Mesenchymal stem cell (in vitro differentiated cells and primary cell): ENCODE data around the gene PTPRA.

Experiments used
- DNase-seq: peaks from one replicate; pipeline ENCODE4 v3.0.0-alpha.2; 2013
- H2AFZ ChIP-seq: one replicate; pipeline ENCODE4 v1.6.1; 2013; ENCODE audit warnings: low read depth, mild to moderate bottlenecking, control low read depth, inconsistent platforms, low read length, moderate library complexity
- H2AK5ac ChIP-seq: 2 replicates; pipeline ENCODE4 v1.6.1; 2013; ENCODE audit warnings: low read length, moderate library complexity, mild to moderate bottlenecking, inconsistent platforms; ENCODE audit not compliant: severe bottlenecking
- H2BK120ac ChIP-seq: one replicate; pipeline ENCODE4 v1.6.1; 2013; ENCODE audit warnings: low read depth, mild to moderate bottlenecking, inconsistent platforms, low read length, moderate library complexity
- H2BK12ac ChIP-seq, 2 experiments: one replicate each; pipeline ENCODE4 v1.6.1; 2013; ENCODE audit warnings: inconsistent platforms in 2 of 2, low read length in 2 of 2, mild to moderate bottlenecking in 2 of 2, moderate library complexity in 2 of 2, control low read depth in 1 of 2
- H2BK15ac ChIP-seq: one replicate; pipeline ENCODE4 v1.6.1; 2013; ENCODE audit warnings: mild to moderate bottlenecking, low read depth, inconsistent platforms; ENCODE audit not compliant: poor library complexity, severe bottlenecking
- H2BK5ac ChIP-seq: 2 replicates; pipeline ENCODE4 v1.6.1; 2013; ENCODE audit warnings: low read depth, mild to moderate bottlenecking, low read length, control low read depth, inconsistent platforms; ENCODE audit not compliant: poor library complexity, severe bottlenecking
- H3K14ac ChIP-seq, 2 experiments: one replicate each; pipeline ENCODE4 v1.6.1; 2013; ENCODE audit warnings: inconsistent platforms in 2 of 2, low read length in 2 of 2, control low read depth in 1 of 2, mild to moderate bottlenecking in 1 of 2, moderate library complexity in 1 of 2
- H3K18ac ChIP-seq, 2 experiments: one replicate each; pipeline ENCODE4 v1.6.1; 2013; ENCODE audit warnings: inconsistent platforms in 2 of 2, low read length in 2 of 2, control low read depth in 1 of 2, low read depth in 1 of 2, mild to moderate bottlenecking in 1 of 2
- H3K23ac ChIP-seq, 2 experiments: one replicate each; pipeline ENCODE4 v1.6.1; 2013; ENCODE audit warnings: inconsistent platforms in 2 of 2, low read length in 2 of 2, mild to moderate bottlenecking in 2 of 2, moderate library complexity in 2 of 2, control low read depth in 1 of 2
- H3K27ac ChIP-seq: 2 replicates; pipeline ENCODE4 v1.5.1; 2013; ENCODE audit warnings: mild to moderate bottlenecking, moderate library complexity, low read length, control low read depth, inconsistent platforms; ENCODE audit not compliant: poor library complexity, severe bottlenecking
- H3K27me3 ChIP-seq, 2 experiments: 2 replicates each; pipeline versions ENCODE4 v1.6.1 to v1.7.0; 2013; ENCODE audit warnings: low read length in 2 of 2, mild to moderate bottlenecking in 2 of 2, moderate library complexity in 2 of 2, control low read depth in 1 of 2, inconsistent platforms in 1 of 2; ENCODE audit not compliant: control insufficient read depth in 1 of 2, insufficient read depth in 1 of 2
- H3K36me3 ChIP-seq, 2 experiments: 2 replicates each; pipeline versions ENCODE4 v1.6.1 to v1.7.0; 2013; ENCODE audit warnings: low read length in 2 of 2, control low read depth in 1 of 2, inconsistent platforms in 1 of 2, low read depth in 1 of 2, mild to moderate bottlenecking in 1 of 2; ENCODE audit not compliant: insufficient read depth in 2 of 2, control insufficient read depth in 1 of 2
- H3K4ac ChIP-seq, 2 experiments: one replicate each; pipeline ENCODE4 v1.6.1; 2013; ENCODE audit warnings: inconsistent platforms in 2 of 2, low read length in 2 of 2, mild to moderate bottlenecking in 2 of 2, moderate library complexity in 2 of 2, control low read depth in 1 of 2, low read depth in 1 of 2
- H3K4me1 ChIP-seq: 2 replicates; pipeline ENCODE4 v1.6.1; 2013; ENCODE audit warnings: low read depth, low read length, control low read depth; ENCODE audit not compliant: control insufficient read depth, insufficient read depth
- H3K4me2 ChIP-seq: 2 replicates; pipeline ENCODE4 v1.6.1; 2013; ENCODE audit warnings: low read length, mild to moderate bottlenecking, inconsistent platforms; ENCODE audit not compliant: poor library complexity, severe bottlenecking
- H3K4me3 ChIP-seq, 2 experiments: 2 replicates each; pipeline versions ENCODE4 v1.5.1 to v1.7.0; 2013; ENCODE audit warnings: low read length in 2 of 2, mild to moderate bottlenecking in 2 of 2, control low read depth in 1 of 2, low read depth in 1 of 2; ENCODE audit not compliant: insufficient read depth in 1 of 2
- H3K79me1 ChIP-seq: replicated peaks from 2 replicates; pipeline ENCODE4 v1.6.1; 2013; ENCODE audit warnings: mild to moderate bottlenecking, control low read depth, low read length, inconsistent platforms; ENCODE audit not compliant: poor library complexity, severe bottlenecking
- H3K9ac ChIP-seq: 2 replicates; pipeline ENCODE4 v1.7.0; 2013; ENCODE audit warnings: mild to moderate bottlenecking, low read length, moderate library complexity
- H3K9me3 ChIP-seq: 2 replicates; pipeline ENCODE4 v1.7.0; 2013; ENCODE audit warnings: mild to moderate bottlenecking, low read length; ENCODE audit not compliant: control insufficient read depth
- H4K8ac ChIP-seq: one replicate; pipeline ENCODE4 v1.6.1; 2013; ENCODE audit warnings: inconsistent platforms, mild to moderate bottlenecking, low read length, moderate library complexity
- H4K91ac ChIP-seq: one replicate; pipeline ENCODE4 v1.6.1; 2013; ENCODE audit warnings: mild to moderate bottlenecking, low read length, inconsistent platforms
- WGBS: methylation state at CpG from one replicate; pipeline ENCODE4 v1.1.7; 2013; ENCODE audit warnings: mixed read lengths; 5-methylcytosine and 5-hydroxymethylcytosine counted together

PTPRA gene

DNA sequence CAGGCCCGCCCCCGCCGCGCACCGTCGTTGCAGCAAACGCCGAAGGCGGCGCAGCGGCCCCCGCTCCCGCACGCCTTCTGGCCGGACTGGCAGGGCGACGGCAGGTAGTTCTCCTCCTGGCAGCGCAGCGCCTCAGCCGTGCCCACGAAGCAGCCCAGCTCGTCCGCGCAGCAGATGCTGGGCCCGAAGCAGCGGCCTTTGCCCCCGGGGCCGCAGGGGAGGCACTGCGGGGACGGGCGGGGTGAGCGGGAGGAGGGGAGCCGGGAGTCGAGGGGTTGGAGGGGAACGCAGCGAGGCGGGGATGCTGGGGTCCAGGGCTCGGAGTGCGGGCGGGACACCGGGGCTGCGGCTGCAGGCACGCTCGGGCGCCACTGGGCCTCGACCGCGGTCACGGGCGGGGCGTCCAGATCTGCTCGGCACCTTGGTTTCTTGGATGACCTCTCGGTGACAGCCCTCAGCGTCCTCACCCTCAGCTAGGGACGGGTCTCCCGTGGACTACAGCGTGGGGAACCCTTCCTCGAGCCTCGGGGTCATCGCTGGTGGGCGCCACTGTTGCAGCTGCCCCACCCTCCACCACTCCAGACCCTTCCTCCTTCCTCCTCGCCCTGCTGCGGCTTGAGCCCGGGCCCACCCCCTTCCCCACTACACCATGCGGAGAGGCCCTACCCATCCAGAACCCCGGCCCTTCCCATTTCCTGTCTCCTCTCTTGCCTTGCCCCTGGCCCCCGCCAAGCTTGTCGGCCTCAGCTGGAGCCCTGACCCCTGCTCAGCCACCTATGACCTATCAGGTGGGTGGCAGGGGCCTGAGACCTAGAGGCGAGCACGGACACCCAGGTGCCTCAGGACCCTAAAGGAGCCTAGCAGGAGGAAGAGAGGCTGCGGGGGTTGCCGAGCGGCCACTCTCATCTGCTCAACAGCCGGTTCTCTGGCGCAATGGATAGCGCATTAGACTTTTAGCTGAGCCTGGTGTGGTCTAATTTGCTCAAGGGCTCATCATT, 210.0 kb downstream of the PTPRA start:
- no peak for DNase-seq
- no peak overlapping the region for H3K9ac ChIP-seq
- H2BK120ac ChIP-seq: no peak overlapping the region
- H3K9me3 ChIP-seq: no peaks in the 10 kb centered on the region
- peaks cover 0 to 7% of the 10 kb centered on the region in 2 experiments for H3K36me3 ChIP-seq
- H3K79me1 ChIP-seq: no peaks in the 10 kb centered on the region
- H3K4me1 ChIP-seq: peaks cover 18% of the 10 kb centered on the region
- H2BK15ac ChIP-seq: no peak overlapping the region
- H3K18ac ChIP-seq: no peak overlapping the region
- H2AK5ac ChIP-seq: no peak overlapping the region
- H4K91ac ChIP-seq: no peak overlapping the region
- no peak overlapping the region for H3K27ac ChIP-seq
- H2BK12ac ChIP-seq: no peak overlapping the region
- peaks cover 26 to 54% of the 10 kb centered on the region in 2 experiments for H3K27me3 ChIP-seq
- 15% methylated on average over 69 of the region's 76 CpGs for WGBS
- H2AFZ ChIP-seq: no peak overlapping the region
- no peak overlapping the region for H3K4me3 ChIP-seq
- peak overlapping the region; percentile 65 for H3K4me2 ChIP-seq
- peak overlapping the region in 1 of 2 experiments; percentile 93 for H3K23ac ChIP-seq
- H3K4ac ChIP-seq: no peak overlapping the region
- H2BK5ac ChIP-seq: no peak overlapping the region
- no peak overlapping the region for H3K14ac ChIP-seq
- H4K8ac ChIP-seq: no peak overlapping the region

DNA sequence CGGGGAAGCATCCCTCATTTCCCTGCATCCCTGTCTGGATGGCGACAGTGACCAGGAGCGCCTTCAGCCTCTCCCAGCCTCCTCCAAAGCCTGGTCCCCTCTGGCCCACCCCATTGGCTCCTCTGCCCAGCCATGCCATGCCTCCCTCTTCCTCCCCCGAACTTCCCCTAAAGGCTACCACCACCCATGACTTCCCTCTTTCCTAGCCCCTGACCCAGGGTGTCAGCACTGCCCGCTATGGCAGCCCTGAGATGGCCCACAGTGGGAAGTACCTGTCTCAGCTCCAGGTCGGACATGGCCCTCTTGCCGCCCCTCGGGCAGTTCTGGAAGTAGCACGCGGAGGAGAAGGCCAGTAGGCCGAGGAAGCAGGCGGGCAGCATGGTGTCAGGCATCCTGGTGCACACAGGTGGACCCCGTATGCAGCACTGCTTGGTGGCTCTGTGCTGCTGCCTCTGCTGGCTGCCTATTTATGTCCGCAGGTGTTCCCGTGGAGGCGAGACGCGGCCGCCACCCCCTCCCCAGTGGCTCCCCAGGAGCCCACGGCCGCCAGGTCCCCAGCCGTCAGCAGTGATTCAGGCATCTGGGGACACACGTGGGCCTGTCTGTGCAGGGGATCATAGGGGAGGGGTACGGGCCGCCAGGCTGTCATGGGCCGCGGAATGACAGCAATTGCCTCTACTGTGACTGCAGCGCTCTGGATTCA, 211.2 kb downstream of the PTPRA start, which contains the start of gene AVP:
Gene AVP (minus strand): TSS at position 442 of the 703 bp plus-strand sequence. CDS start 50 bp downstream, at position 392.
- no peak within 1 kb of the TSS for H3K14ac ChIP-seq
- no peak within 1 kb of the TSS for H3K4me2 ChIP-seq
- whole genome bisulfite sequencing: 90% methylated on average over 28 of the region's 28 CpGs
- no peak within 1 kb of the TSS for H2BK15ac ChIP-seq
- no peak within 1 kb of the TSS for H2BK12ac ChIP-seq
- H3K18ac ChIP-seq: no peak within 1 kb of the TSS
- H4K91ac ChIP-seq: peak within 1 kb of the TSS; percentile 35
- H3K4me3 ChIP-seq: no peak within 1 kb of the TSS
- no peak within 1 kb of the TSS for H3K9ac ChIP-seq
- H3K4me1 ChIP-seq: peaks cover 18% of the 10 kb centered on the region
- H2AK5ac ChIP-seq: no peak within 1 kb of the TSS
- H3K9me3 ChIP-seq: no peaks in the 10 kb centered on the region
- no peak within 1 kb of the TSS for H3K27ac ChIP-seq
- peaks cover 26 to 53% of the 10 kb centered on the region in 2 experiments for H3K27me3 ChIP-seq
- no peak for DNase-seq
- no peak within 1 kb of the TSS for H2BK120ac ChIP-seq
- H3K79me1 ChIP-seq: no peaks in the 10 kb centered on the region
- no peak within 1 kb of the TSS for H3K23ac ChIP-seq
- peaks cover 0 to 7% of the 10 kb centered on the region in 2 experiments for H3K36me3 ChIP-seq
- no peak within 1 kb of the TSS for H4K8ac ChIP-seq
- H2BK5ac ChIP-seq: no peak within 1 kb of the TSS
- H2AFZ ChIP-seq: no peak within 1 kb of the TSS
- H3K4ac ChIP-seq: no peak within 1 kb of the TSS

DNA sequence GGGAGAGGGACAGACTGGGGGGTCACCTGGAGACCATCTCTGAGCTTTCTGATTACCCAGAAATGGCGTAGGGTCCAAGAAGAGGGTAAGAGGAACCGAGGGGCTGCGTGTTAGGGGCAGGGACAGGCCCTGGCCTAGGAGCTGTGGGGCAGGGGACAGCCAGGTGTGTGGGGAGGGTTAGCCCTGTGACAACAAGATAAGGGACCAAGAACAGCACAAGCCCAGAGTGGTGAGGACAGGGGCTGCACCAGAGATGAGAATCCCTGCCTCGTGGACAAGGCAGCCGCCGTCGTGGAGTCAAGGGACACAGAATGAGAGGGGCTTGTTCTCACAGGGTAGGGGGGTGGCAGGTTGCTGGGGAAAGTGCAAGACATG, 211.7 kb downstream of the PTPRA start:
- peaks cover 0 to 7% of the 10 kb centered on the region in 2 experiments for H3K36me3 ChIP-seq
- no peak overlapping the region for H2BK120ac ChIP-seq
- H3K27me3 ChIP-seq: peaks cover 31 to 57% of the 10 kb centered on the region in 2 experiments
- H3K79me1 ChIP-seq: no peaks in the 10 kb centered on the region
- H2BK5ac ChIP-seq: no peak overlapping the region
- H3K4me2 ChIP-seq: no peak overlapping the region
- H3K4me1 ChIP-seq: peaks cover 18% of the 10 kb centered on the region
- no peak overlapping the region for H4K8ac ChIP-seq
- no peak overlapping the region for H2AFZ ChIP-seq
- no peak overlapping the region for H3K4ac ChIP-seq
- no peak overlapping the region for H3K4me3 ChIP-seq
- no peak overlapping the region for H3K14ac ChIP-seq
- no peak overlapping the region for H2BK15ac ChIP-seq
- H3K23ac ChIP-seq: no peak overlapping the region
- 95% methylated on average over 7 of the region's 7 CpGs for WGBS
- no peak overlapping the region for H3K27ac ChIP-seq
- no peak overlapping the region for H3K9ac ChIP-seq
- H2BK12ac ChIP-seq: no peak overlapping the region
- no peak for DNase-seq
- no peak overlapping the region for H2AK5ac ChIP-seq
- peak overlapping the region; percentile 35 for H4K91ac ChIP-seq
- H3K18ac ChIP-seq: no peak overlapping the region
- H3K9me3 ChIP-seq: no peaks in the 10 kb centered on the region

DNA sequence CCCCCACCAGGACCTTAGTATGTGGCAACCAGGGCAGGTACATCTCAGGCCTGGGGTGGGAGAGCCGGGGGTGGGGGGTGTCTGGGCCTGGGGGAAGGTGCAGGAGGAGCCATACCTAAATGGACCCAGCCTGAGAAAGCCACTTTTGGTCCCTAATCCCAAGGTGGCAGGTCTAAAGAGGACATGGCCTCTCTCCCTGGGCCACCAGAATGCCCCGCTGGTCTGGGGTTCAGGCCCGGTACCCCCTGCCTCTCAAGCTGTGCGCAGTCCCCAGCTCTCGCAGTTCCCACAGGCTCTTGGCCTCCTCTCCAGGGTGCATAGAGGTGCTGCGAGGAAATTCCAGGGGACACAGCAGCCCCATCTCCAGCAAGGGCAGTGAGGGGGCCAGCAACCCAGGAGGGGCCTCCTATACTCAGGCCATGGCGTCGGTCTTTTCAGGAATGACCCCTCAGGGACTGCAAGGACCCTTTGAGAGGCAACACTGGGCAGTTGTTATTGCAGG, 212.3 kb downstream of the PTPRA start:
- no peak overlapping the region for H2BK120ac ChIP-seq
- H3K4me1 ChIP-seq: peaks cover 18% of the 10 kb centered on the region
- H3K18ac ChIP-seq: no peak overlapping the region
- H3K4me3 ChIP-seq: no peak overlapping the region
- no peak overlapping the region for H3K27ac ChIP-seq
- H4K91ac ChIP-seq: no peak overlapping the region
- H2AK5ac ChIP-seq: no peak overlapping the region
- H4K8ac ChIP-seq: no peak overlapping the region
- H3K23ac ChIP-seq: no peak overlapping the region
- peaks cover 0 to 7% of the 10 kb centered on the region in 2 experiments for H3K36me3 ChIP-seq
- 96% methylated on average over 8 of the region's 8 CpGs for WGBS
- no peak overlapping the region for H3K4me2 ChIP-seq
- H3K14ac ChIP-seq: no peak overlapping the region
- H2AFZ ChIP-seq: no peak overlapping the region
- H3K4ac ChIP-seq: no peak overlapping the region
- peaks cover 37 to 58% of the 10 kb centered on the region in 2 experiments for H3K27me3 ChIP-seq
- no peaks in the 10 kb centered on the region for H3K9me3 ChIP-seq
- no peak overlapping the region for H3K9ac ChIP-seq
- no peak for DNase-seq
- no peak overlapping the region for H2BK15ac ChIP-seq
- H2BK5ac ChIP-seq: no peak overlapping the region
- H2BK12ac ChIP-seq: no peak overlapping the region
- H3K79me1 ChIP-seq: no peaks in the 10 kb centered on the region
